Stimulated activated CD8-positive, alpha-beta memory T cell treated with anti-CD3 and anti-CD28 coated beads, Interleukin-15, amount 100 ng/mL, for 1 hour (primary cell): ENCODE results near the gene TMEM107.

Experiments
- DNase-seq: peaks from one replicate; pipeline ENCODE4 v3.0.0-alpha.2; 2020; ENCODE audit warnings: low read depth

Gene TMEM107

DNA sequence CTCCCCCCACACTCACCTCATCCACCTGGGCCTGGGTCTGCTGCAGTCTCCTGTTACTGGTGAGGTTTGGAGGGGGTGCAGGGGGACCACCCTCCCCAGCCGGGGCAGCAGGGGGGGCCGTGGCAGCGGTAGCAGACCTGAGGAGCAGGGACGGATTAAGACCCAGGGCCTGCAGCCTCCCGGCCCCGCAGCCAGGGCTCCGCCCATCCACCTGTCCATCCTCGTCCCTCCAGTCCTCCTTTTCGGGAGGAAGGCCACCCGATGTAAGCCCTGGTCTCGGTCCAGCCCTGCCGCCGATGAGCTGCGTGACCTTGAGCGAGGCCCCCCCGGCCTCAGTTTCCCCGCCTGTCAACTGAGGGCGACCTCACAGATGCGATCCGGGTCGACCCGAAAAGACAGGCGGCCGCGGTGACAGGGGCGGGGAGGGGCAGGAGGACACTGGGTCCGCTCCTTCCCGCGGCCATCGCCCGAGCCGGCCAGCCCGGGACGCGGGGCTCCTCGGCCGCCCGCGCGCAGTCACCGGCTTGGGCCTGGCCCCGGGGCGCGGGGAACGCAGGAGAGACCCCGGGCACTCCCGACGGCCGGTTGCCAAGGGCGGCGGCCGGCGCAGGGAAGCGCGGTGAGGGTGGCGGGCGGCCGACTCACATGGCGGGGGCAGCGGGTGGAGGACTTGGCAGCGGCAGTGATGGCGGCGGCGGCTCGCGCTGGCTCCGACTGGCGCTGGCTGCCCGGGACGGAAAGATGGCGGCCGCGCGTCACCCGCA is 13.8 kb downstream of the TMEM107 start, which contains the start of gene VAMP2:
VAMP2 (minus strand) TSS at position 716 of the 764 bp plus-strand sequence; CDS start at position 647, 69 bp downstream.
- peak; percentile 62 for DNase-seq

DNA sequence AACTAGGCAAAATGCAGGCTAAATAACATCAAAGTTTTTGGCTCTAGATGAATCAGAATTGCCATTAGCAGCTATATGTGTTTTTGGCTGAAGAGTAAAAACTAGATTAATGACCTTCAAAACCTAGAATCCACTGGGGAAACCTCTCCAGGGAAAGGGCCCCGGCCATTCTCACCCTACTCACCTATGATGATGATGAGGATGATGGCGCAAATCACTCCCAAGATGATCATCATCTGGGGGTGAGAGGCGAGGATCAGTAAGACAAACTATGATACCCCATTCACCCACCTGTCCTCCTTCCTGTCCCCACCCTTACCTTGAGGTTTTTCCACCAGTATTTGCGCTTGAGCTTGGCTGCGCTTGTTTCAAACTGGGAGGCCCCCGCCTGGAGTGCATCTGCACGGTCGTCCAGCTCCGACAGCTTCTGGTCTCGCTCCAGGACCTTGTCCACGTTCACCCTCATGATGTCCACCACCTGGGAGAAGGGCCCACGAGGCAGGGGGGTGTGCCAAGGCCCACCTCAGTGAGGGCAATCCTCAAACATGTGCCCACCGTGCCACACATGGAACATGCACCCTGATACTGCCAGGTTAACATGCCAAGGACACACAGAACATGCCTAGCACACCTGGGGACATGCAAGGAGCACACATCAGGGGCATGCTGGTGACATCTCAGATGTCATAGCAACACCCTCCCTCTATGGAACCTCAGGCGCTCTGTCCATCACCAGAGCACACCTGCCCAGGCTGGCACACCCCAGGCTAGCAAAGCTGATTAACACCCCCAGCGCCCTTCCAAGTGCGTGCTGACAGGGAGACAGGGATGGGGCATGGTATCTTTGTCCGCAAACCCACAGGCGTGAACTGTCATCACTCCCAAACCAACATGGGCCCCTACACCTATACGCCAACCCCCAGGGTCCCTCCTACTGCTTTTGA is 14.6 kb downstream of the TMEM107 start:
- DNase-seq: no peak

DNA sequence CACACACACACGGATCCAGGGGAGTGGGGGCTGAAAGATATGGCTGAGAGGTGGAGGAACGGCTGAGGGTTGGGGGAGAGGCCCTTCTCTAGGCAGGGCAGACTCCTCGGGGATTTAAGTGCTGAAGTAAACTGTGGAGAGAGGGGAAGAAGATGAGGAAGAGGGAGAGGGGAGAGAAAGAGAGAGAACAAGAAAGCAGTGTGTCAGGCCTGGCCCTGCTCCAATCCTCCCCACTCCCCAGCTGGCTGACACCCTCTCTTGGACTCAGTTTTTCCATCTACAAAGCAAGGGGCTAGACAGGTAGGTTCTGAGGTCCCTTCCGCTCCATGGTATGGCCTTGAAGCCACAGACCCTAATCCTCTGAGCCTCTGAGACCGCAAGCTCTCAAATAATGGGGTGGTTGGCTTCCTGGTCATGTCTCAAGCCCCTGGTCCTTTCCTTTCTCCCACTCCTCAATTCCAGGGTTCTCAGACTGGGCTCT is 15.4 kb downstream of the TMEM107 start:
- DNase-seq: no peak

DNA sequence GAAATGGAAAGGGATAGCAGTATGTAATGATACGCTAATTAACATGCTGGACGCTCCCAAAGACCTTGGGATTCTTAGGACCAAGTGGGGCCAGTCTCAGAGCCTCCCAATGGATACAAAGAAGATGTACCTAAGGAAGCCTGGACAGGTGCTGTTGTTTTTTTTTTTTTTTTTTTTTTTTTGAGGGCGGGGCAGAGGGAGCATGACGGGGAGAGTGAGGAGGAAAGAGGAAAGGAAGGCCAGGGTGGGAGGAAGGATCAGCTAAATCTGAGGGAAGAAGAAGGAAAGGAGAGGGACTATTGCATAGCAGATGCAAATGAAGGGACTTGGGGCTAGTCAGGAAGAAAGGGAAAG is 16.0 kb downstream of the TMEM107 start:
- DNase-seq: no peak

DNA sequence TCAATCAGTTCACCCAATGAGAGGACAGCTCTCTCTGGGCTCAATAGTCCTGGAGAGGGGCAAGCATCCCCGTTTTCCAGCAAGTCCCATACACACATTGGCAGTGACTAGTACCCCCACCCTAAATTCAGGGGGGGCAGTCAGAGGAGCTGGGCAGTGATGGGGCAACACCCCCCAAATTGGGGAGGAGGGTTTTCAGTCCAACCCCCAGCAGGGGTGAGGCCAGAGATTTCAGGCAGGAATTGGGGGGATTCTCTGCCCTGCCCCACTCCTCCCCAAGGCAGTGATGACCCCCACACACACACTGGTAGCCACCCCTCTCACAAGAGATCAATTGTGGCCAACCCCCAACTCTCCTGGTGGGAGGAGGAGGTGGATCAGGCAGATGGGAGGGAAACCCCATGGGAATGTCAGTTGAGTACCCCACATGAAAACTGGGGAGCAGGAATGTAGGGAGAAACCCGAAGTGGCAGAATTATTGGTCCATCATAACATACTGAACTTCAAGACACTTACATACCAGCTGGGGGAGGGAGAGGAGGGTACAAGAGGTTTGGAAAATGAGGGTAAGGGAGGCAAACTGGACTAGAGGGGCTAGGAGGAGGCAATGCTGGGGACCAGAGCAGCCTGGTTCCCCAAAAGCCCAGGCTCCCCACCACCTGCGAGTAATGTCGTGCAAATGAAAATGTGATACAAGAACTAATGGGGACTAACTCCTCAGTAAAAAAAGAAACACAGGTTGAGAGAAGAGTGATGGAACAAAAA is 16.5 kb downstream of the TMEM107 start:
- no peak for DNase-seq

DNA sequence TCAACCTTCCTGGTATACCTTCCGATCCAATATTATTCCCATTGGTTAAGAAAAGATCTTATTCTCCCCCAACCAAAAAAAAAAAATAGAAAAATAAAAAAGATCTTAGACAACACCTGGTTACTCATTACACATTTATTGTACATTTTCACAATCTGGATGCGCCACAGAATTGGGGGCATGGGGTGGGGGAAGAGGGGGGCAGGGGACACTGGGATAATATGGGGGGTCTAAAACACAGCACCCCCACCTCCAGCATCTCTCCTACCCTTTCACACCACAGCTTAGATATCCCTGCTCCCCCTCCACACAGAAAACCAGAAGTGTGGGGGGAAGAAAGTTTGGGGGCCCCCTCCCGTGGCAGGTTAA is 17.2 kb downstream of the TMEM107 start:
- DNase-seq: no peak

DNA sequence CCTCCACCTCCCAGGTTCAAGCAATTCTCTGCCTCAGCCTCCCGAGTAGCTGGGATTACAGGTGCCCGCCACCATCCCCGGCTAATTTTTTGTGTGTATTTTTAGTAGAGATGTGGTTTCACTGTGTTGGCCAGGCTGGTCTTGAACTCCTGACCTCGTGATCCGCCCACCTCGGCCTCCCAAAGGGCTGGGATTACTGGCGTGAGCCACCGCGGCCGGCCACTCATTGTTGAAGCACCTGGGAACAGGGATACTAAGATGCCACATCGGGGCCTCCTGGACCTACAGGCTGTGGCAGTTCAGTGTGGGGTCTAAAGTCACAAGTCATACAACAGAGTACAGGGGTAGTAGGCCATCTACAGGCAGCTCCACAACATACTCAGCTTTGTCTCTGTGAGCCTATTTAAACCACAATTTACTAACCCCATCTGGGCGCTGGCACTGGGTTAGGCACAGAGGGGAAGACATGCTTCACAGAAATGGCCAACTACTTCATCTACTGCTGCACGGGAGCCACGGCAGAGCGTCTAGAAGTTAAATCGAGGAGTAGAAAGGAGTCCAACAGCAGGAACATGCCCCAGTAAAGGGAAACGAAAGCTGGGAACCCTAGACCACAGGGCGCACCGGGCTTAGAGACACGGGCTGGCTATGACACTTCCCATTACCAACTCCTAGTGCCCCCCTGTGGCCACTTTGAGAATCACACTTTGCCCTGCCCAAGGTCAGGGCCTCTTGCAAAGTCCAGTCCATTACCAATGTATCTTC is 17.7 kb downstream of the TMEM107 start:
- DNase-seq: peak; percentile 84

DNA sequence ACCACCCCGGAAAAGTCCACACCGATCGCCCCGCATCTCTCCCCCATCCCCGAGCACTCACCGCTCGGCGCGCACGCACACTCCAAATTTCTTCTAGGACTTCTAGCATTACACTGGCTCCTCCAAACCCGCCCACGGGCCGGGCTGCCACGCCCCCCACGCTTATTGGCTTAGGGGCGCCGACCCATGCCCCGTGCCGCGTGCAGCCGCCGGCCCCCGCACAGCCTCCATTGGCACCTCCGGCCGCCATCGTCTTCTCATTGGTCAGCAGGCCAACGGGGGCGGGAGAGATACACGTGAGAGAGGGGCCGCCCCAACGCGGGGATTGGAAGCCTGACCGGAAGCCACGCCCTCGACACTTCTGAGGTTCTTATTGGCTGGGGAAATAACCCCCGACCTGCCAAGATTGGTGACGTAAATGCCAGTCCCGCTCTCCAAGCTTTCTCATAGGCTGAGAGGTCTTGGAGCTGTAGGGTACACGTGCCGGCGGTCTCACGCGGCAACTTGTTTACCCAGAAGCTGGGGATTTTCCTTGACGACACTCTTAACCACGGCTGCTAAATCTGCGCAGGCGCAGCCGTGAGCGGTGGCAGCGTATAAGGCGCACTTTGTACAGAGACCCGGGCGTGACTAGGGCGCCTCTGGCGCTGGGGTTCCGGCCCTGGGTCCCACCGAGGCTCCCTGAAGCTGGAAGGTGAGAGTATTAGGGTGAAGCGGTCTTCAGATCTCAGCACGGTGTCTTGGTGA is 19.8 kb downstream of the TMEM107 start:
- DNase-seq: peak; percentile 99

DNA sequence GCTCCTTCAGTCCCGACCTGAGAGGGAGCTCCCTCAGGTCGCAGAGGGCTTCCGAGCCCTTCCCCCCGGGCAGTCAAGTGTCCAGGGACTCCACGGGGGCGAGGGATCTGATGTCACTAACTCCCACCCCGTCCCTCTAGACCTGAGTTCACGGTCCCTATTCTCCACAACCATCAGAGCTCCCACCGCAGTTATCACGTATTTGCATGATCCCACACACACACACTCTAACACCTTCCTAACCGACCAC is 20.3 kb downstream of the TMEM107 start:
- DNase-seq: no peak

DNA sequence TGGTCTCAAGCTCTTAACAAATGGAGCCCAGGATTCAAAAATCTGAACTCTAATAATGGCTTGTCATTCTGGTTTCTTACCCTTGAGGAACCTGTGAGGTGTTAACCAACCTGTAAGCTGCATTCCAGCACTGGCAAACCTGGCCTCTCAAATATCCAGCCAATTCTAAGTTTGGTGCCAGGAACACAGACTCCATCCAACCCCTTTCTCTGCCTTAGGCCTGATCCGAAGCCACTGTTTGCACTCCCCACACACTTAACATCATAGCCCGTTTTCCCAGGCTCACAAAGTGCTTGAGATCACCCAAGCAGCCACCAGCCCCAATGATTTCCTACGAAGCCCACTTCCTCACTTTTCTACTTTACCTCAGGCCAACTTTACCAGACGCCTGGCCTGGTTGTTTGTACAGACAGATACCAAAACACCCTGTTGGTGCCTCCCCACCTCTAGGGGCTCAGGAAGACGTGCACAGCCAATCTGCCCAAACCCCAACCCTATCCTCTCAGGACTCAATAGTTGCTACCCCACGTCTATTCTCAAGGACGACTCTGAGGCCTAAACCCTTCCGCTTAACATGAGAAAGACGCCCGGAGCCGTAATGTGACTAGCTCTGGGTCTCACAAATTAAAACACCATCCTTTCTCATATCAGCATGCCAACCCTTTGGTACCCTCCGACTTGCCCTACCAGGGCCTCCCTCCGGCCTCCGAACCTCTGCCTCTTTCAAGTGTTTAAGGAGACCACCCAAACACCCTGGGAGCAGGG is 20.8 kb downstream of the TMEM107 start:
- DNase-seq: no peak

DNA sequence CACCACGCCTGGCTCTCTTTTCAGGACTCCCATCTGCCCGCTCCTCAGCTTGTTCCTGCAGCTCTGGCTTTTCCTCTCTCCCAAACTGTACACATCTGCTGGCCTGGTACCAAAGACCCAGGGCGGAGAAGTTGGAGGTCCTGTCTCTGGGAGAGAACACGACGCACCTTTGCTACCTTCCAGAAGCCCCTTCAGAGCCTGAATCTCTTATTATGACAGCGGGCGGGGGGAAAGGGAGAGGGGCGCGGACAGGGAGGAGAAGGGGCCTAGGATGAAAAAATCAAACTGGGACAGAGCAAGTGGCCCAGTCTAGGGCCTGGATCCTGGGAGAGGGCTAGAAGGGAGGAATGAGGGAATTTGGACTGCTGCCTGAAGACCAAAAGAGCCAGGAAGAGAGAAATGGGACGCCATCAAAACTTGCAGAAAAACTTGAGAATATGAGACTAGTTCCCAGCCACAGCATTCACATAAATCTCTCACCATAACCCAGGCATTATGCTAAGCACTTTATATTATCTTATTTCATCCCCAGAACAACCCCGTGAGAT is 21.5 kb downstream of the TMEM107 start:
- DNase-seq: no peak

DNA sequence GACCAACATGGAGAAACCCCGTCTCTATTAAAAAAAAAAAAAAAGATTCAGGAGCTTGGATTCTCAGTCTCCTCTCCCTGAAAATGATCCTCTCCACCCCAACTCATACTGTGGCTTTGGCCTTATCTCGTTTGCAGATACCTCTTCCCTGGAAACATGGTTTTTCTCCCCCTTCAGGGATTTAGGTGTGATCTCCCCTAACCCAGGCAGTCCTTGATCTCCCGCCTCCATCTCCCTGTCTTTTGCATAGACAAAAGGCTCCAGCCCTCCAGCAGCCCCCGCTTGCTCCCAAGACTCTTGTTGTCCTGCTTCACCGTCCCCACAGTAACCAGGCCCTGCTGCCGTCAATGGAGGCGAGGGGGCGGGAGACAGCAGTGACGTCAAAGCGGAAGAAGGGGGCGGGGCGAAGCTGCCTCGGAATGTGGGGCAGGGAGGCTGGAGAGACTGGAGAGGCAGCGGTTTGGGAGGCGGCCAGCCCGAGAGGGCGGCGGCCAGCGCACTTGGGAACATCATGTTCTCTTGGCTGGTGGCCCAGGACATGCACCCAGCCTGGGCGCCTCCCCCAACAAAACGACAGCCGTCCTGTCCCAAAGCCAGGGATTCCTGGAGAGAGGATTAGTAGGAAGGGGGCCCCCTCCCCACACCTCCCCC is 22.1 kb downstream of the TMEM107 start:
- peak; percentile 88 for DNase-seq

DNA sequence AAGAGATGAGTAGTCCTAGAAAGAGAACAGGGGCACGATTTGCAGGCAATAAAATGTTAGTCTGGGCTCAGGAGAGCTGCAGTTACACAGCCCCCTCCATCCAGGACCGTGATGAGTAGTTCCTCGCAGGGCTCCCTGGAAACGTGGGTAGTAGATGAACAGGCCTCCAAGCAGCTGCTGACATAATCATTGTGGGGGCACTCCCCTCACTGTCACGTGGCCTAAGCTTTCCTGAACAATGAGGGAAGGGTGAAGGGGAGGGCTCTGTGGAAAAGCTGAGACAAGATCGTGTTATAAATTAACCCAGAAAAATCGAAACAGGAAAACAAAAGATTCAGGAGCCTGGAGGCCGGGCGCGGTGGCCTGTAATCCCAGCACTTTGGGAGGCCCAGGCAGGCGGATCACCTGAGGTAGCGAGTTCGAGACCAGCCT is 22.6 kb downstream of the TMEM107 start:
- DNase-seq: no peak

DNA sequence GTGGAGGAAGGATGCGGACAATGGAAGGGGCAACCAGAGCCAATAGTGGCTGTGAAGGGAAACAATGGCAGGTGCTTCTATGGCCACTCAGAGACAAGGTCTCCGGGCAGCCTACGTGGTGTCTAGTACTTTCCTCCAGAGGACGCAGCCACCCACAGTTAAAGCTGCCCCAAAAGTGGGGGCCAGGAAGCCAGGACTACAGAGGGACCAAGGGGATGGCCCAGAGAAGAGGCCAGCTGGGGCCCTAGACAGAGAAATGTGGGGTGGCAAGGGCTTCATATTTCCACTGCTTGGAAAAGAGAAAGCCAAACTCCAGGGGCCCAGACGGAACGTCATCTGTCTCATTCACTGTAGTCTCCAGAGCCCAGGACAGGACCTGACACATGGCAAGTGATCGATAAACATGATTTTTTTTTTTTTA is 23.1 kb downstream of the TMEM107 start:
- no peak for DNase-seq

DNA sequence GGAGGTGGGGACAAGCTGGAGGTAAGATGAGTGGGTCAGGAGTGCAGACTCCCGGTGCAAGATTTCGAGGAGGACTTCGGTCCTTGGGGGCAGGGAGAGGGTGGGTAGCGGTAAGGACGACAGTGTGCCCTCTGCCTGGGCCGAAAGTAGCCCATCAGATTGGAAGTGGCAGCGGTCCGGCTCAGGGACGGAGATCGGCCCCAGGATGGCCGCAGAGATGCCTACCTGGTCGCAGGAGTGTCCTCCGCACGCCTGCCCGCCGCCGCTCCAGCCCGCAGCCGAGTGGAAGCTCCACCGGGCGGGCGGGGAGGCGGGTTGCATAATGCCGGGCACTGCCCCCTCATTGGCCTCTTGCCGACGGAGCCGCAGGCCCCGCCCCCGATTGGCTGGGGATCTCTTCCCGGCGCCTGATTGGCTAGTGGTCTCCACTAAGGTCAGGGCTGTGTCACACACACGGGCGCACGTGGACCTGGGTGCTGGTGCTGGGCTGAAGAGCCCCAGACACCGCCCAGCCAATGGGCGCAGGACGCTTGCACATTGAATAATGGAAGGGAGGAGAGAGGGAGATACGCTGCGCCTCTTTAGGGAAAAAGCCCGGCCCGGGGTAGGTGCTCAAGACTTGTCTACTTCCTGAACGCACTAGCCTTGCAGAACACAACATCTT is 23.9 kb downstream of the TMEM107 start, which contains the start of gene PER1:
PER1 (minus strand) TSS at position 293 of the 664 bp plus-strand sequence. CDS start 1,698 bp downstream, outside the sequence.
- no peak for DNase-seq

DNA sequence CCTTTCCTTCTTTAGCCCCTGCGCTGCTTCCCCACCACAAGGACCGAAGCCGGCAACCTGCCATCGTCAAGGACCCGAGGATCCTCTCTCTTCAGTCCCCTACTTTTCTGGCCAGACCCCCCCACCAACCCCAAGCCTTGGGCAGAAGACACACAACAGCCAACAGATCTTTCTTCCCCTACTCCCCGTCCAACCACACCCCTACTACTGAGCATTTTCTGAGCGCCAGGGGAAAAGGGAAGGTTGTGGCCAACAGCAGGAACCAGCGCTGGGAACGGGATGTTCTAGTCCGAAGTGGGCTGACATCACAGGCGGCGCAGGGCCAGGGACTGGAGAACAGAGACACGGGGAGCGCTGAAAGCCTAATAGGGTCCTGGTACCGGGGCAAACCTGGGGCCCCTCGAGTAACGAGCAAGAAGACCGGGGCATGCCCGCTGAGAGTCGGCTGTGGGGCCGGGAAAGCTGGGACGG is 24.5 kb downstream of the TMEM107 start:
- no peak for DNase-seq

DNA sequence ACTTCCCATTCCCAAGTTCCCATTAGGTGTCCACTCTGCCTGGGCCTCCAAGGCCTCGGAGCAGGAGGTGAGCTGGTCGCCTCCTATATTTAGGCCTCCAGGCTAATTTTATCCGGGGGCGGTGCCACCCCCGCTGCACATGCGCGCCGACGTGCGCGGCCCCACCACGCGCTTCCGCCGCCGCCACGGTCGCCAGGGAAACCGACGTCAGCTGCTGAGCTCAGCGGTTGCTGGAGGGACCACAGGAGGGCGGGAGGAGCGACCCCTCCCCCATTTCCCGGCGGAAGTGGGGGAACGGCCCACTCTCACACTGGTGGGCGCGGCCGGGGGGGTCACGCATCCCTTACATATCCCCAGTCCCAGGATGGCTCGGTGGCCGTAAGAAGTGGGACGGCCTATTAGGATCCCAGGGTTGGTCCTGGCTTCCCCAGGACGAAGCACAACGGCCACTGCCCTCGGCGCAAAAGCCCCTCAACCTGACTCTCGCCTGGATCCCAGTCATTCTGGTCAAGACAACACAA is 25.0 kb downstream of the TMEM107 start:
- DNase-seq: peak; percentile 73
